T-helper 2 cell treated with Interferon-gamma antibody and Interleukin-4, amounts not matched to agents 100 ng/mL and 5 ng/mL, for 36 hours (primary cell): ENCODE data around the gene KCNH1. TPM values are rescaled to one million over a fixed set of nuclear protein-coding genes. Genes with fewer than 3 reads are reported as not detected.
"Not testable (repeated sequence)": the region's sequence is repeated elsewhere in the genome, so short reads cannot be mapped to it uniquely, and the experiment has no call there.

Experiments used
- intact Hi-C: fragments of 100-400 bp; cut with micrococcal nuclease; formaldehyde crosslinking; loops from one replicate; pipeline ENCODE4 v1.15.1; 2023
- total RNA-seq: library from RNA; stranded (reverse); gene quantifications from 2 replicates; pipeline ENCODE4 v1.2.3, GENCODE V29; 2022

KCNH1 gene
- total RNA-seq, 1 donor from 2014 or later = not detected

GRCh38 chr1:211099393-211099792, 34.6 kb downstream of the KCNH1 start:
- intact Hi-C loops = no loop called here

GRCh38 chr1:211095381-211095780, 38.6 kb downstream of the KCNH1 start:
- intact Hi-C loops = no loop called here

- intact Hi-C loops = no loop called here
Measured at GRCh38 chr1:211092955-211093354, 41.0 kb downstream of the KCNH1 start.

- intact Hi-C loops = no loop called here
Measured at GRCh38 chr1:211091867-211092266, 42.1 kb downstream of the KCNH1 start.

GRCh38 chr1:211089536-211089935, 44.4 kb downstream of the KCNH1 start:
- intact Hi-C loops = no loop called here

- intact Hi-C loops = no loop called here
Measured at GRCh38 chr1:211088156-211088555, 45.8 kb downstream of the KCNH1 start.

- intact Hi-C loops = no loop called here
Measured at GRCh38 chr1:211082824-211083223, 51.1 kb downstream of the KCNH1 start.

GRCh38 chr1:211081447-211081846, 52.5 kb downstream of the KCNH1 start:
- intact Hi-C loops = not testable (repeated sequence)

- intact Hi-C loops = no loop called here
Measured at GRCh38 chr1:211068976-211069375, 65.0 kb downstream of the KCNH1 start.

GRCh38 chr1:211066781-211067384, 67.1 kb downstream of the KCNH1 start:
- intact Hi-C loops = no loop called here

GRCh38 chr1:211041838-211042237, 92.1 kb downstream of the KCNH1 start:
- intact Hi-C loops = not testable (repeated sequence)

GRCh38 chr1:211037095-211037494, 96.9 kb downstream of the KCNH1 start:
- intact Hi-C loops = no loop called here

GRCh38 chr1:211036381-211037060, 97.4 kb downstream of the KCNH1 start:
- intact Hi-C loops = no loop called here

- intact Hi-C loops = no loop called here
Measured at GRCh38 chr1:211035821-211036380, 98.0 kb downstream of the KCNH1 start.

GRCh38 chr1:211033921-211034525, 99.9 kb downstream of the KCNH1 start:
- intact Hi-C loops = no loop called here

GRCh38 chr1:211024901-211025300, 109.0 kb downstream of the KCNH1 start:
- intact Hi-C loops = no loop called here

GRCh38 chr1:211019266-211019665, 114.7 kb downstream of the KCNH1 start:
- intact Hi-C loops = no loop called here

- intact Hi-C loops = no loop called here
Measured at GRCh38 chr1:211018690-211019089, 115.3 kb downstream of the KCNH1 start.

GRCh38 chr1:211017075-211017718, 116.8 kb downstream of the KCNH1 start:
- intact Hi-C loops = no loop called here

- intact Hi-C loops = no loop called here
Measured at GRCh38 chr1:211014275-211014674, 119.7 kb downstream of the KCNH1 start.

GRCh38 chr1:211013346-211014240, 120.4 kb downstream of the KCNH1 start:
- intact Hi-C loops = no loop called here
